ENCODE measurements around the gene VASH2.
"Not testable (repeated sequence)": the region's sequence is repeated elsewhere in the genome, so short reads cannot be mapped to it uniquely, and the experiment has no call there.

The VASH2 gene

GRCh38 chr1:213027024-213027423 lies 76.7 kb downstream of the VASH2 start:
- H3K4me1 ChIP-seq (ENCODE audit: control insufficient read depth in 2 of 2, insufficient read depth in 1 of 2, low read depth in 1 of 2, low read length in 2 of 2); H3K9me3 ChIP-seq (replicated peaks in 1 of 2; ENCODE audit: control insufficient read depth in 2 of 2, insufficient read depth in 1 of 2, low read depth in 1 of 2, low read length in 2 of 2); H3K79me1 ChIP-seq (ENCODE audit: low read depth, low read length); H3K4ac ChIP-seq (ENCODE audit: low read length); H4K8ac ChIP-seq (ENCODE audit: low read depth, low read length); H2BK120ac ChIP-seq (ENCODE audit: low read depth, low read length); H3K27ac ChIP-seq (replicated peaks; ENCODE audit: low read length); H3K27me3 ChIP-seq (ENCODE audit: control insufficient read depth in 3 of 3, insufficient read depth in 3 of 3, low read depth in 1 of 3, low read length in 3 of 3); DNase-seq (ENCODE audit: low spot score); H3K18ac ChIP-seq (ENCODE audit: low read length); H2AFZ ChIP-seq (ENCODE audit: low read length); H3K23ac ChIP-seq (ENCODE audit: low read depth, low read length, poor library complexity); H3K4me3 ChIP-seq (ENCODE audit: low read length in 2 of 2); H3K4me2 ChIP-seq (ENCODE audit: insufficient read depth, low read length, poor library complexity, severe bottlenecking); H2BK5ac ChIP-seq (ENCODE audit: low read length); H3K9ac ChIP-seq (ENCODE audit: low read depth, low read length, poor library complexity); H2AK5ac ChIP-seq (ENCODE audit: low read depth, low read length); H2BK15ac ChIP-seq (ENCODE audit: low read length); H3K36me3 ChIP-seq (replicated peaks in 1 of 2; ENCODE audit: control insufficient read depth in 2 of 2, insufficient read depth in 2 of 2, low read length in 2 of 2); H2BK12ac ChIP-seq (ENCODE audit: low read length); H3K14ac ChIP-seq (ENCODE audit: low read length); H4K91ac ChIP-seq (ENCODE audit: low read depth, low read length, poor library complexity): not testable (repeated sequence)
- no CpG with 5 or more reads among the region's 3 CpGs for WGBS, 2 donors (ENCODE audit: extremely low coverage in 2 of 2, insufficient read length in 2 of 2, insufficient replicate concordance in 1 of 2)

DNA sequence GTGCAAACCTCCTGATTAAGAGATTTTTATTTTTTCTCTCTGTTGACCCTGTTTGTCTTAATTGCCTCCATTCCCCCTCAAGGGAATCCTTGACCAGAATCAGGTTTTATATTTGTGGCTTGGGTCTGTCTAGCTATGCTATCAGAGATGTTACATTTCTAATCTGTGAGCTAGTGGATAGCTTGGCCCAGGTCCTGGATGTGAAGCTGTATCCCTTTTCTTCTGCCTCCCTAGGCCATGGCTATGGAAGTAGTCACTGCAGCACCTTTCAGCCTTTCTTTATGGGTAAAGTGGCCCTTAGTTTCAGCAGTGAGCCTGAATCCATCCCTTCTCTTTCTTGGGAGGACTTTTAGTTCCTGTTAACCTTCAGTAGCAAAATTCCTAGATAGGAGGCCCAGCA lies 82.3 kb downstream of the VASH2 start:
- Histone ChIP-seq H3K4ac (ENCODE audit: low read length) (no peak overlapping the region), H2BK15ac (ENCODE audit: low read length) (no peak overlapping the region), H3K9ac (ENCODE audit: low read depth, low read length, poor library complexity) (no peak overlapping the region), H3K79me1 (ENCODE audit: low read depth, low read length) (no peaks in the 10 kb centered on the region), H3K4me3 (ENCODE audit: low read length in 2 of 2) (no peak overlapping the region), H3K36me3 (replicated peaks in 1 of 2; ENCODE audit: control insufficient read depth in 2 of 2, insufficient read depth in 2 of 2, low read length in 2 of 2) (no peaks in the 10 kb centered on the region), H3K27me3 (ENCODE audit: control insufficient read depth in 3 of 3, insufficient read depth in 3 of 3, low read depth in 1 of 3, low read length in 3 of 3) (peaks cover 0 to 7% (median 0%) of the 10 kb centered on the region in 3 experiments), H2BK5ac (ENCODE audit: low read length) (no peak overlapping the region), H3K18ac (ENCODE audit: low read length) (no peak overlapping the region), H3K23ac (ENCODE audit: low read depth, low read length, poor library complexity) (no peak overlapping the region), H2BK120ac (ENCODE audit: low read depth, low read length) (no peak overlapping the region), H3K9me3 (replicated peaks in 1 of 2; ENCODE audit: control insufficient read depth in 2 of 2, insufficient read depth in 1 of 2, low read depth in 1 of 2, low read length in 2 of 2) (no peaks in the 10 kb centered on the region), H2BK12ac (ENCODE audit: low read length) (no peak overlapping the region), H3K4me2 (ENCODE audit: insufficient read depth, low read length, poor library complexity, severe bottlenecking) (no peak overlapping the region), H4K91ac (ENCODE audit: low read depth, low read length, poor library complexity) (no peak overlapping the region), H3K4me1 (ENCODE audit: control insufficient read depth in 2 of 2, insufficient read depth in 1 of 2, low read depth in 1 of 2, low read length in 2 of 2) (no peaks in the 10 kb centered on the region), H4K8ac (ENCODE audit: low read depth, low read length) (no peak overlapping the region), H3K27ac (replicated peaks; ENCODE audit: low read length) (no peak overlapping the region), H2AFZ (ENCODE audit: low read length) (no peak overlapping the region), H2AK5ac (ENCODE audit: low read depth, low read length) (no peak overlapping the region), H3K14ac (ENCODE audit: low read length) (no peak overlapping the region)
- no peak for DNase-seq (ENCODE audit: low spot score)

DNA sequence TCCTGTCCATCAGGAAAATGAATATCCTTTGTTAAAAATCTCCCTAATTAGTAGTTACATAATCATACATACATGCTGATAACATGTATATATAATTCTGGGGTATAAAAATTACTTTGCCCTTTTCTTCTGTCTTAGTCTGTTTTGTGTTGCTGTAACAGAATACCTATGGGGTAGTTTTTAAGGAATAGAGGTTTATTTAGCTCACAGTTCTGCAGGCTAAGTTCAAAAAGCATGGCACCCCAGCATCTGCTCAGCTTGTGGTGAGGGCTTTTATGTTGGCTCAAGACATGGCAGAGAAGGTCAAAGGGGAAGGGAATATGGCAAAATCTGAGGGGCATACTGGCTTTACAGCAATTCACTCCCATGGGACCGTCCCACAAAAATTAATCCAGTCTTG lies 84.4 kb downstream of the VASH2 start:
- no peak overlapping the region for H3K23ac ChIP-seq (ENCODE audit: low read depth, low read length, poor library complexity)
- no peaks in the 10 kb centered on the region for H3K36me3 ChIP-seq (replicated peaks in 1 of 2; ENCODE audit: control insufficient read depth in 2 of 2, insufficient read depth in 2 of 2, low read length in 2 of 2)
- no peak overlapping the region for H3K9ac ChIP-seq (ENCODE audit: low read depth, low read length, poor library complexity)
- WGBS, 2 donors (ENCODE audit: extremely low coverage in 2 of 2, insufficient read length in 2 of 2, insufficient replicate concordance in 1 of 2), result no CpG with 5 or more reads among the region's 1 CpG
- H3K27me3 ChIP-seq (ENCODE audit: control insufficient read depth in 3 of 3, insufficient read depth in 3 of 3, low read depth in 1 of 3, low read length in 3 of 3), result peaks cover 0 to 4% (median 0%) of the 10 kb centered on the region in 3 experiments
- H3K27ac ChIP-seq (replicated peaks; ENCODE audit: low read length), result no peak overlapping the region
- no peak overlapping the region for H4K91ac ChIP-seq (ENCODE audit: low read depth, low read length, poor library complexity)
- no peaks in the 10 kb centered on the region for H3K4me1 ChIP-seq (ENCODE audit: control insufficient read depth in 2 of 2, insufficient read depth in 1 of 2, low read depth in 1 of 2, low read length in 2 of 2)
- no peak overlapping the region for H2BK12ac ChIP-seq (ENCODE audit: low read length)
- H3K18ac ChIP-seq (ENCODE audit: low read length), result no peak overlapping the region
- H2BK120ac ChIP-seq (ENCODE audit: low read depth, low read length), result no peak overlapping the region
- no peak overlapping the region for H3K4ac ChIP-seq (ENCODE audit: low read length)
- H3K79me1 ChIP-seq (ENCODE audit: low read depth, low read length), result no peaks in the 10 kb centered on the region
- no peak overlapping the region for H3K4me3 ChIP-seq (ENCODE audit: low read length in 2 of 2)
- H2AK5ac ChIP-seq (ENCODE audit: low read depth, low read length), result no peak overlapping the region
- no peak overlapping the region for H3K4me2 ChIP-seq (ENCODE audit: insufficient read depth, low read length, poor library complexity, severe bottlenecking)
- no peak overlapping the region for H2BK5ac ChIP-seq (ENCODE audit: low read length)
- H3K14ac ChIP-seq (ENCODE audit: low read length), result no peak overlapping the region
- H2BK15ac ChIP-seq (ENCODE audit: low read length), result no peak overlapping the region
- H4K8ac ChIP-seq (ENCODE audit: low read depth, low read length), result no peak overlapping the region
- H2AFZ ChIP-seq (ENCODE audit: low read length), result no peak overlapping the region
- no peak for DNase-seq (ENCODE audit: low spot score)
- no peaks in the 10 kb centered on the region for H3K9me3 ChIP-seq (replicated peaks in 1 of 2; ENCODE audit: control insufficient read depth in 2 of 2, insufficient read depth in 1 of 2, low read depth in 1 of 2, low read length in 2 of 2)

- Histone ChIP-seq H3K36me3 (replicated peaks in 1 of 2; ENCODE audit: control insufficient read depth in 2 of 2, insufficient read depth in 2 of 2, low read length in 2 of 2) (no peaks in the 10 kb centered on the region), H3K14ac (ENCODE audit: low read length) (no peak overlapping the region), H3K27me3 (ENCODE audit: control insufficient read depth in 3 of 3, insufficient read depth in 3 of 3, low read depth in 1 of 3, low read length in 3 of 3) (peaks cover 0 to 4% (median 0%) of the 10 kb centered on the region in 3 experiments), H2BK5ac (ENCODE audit: low read length) (no peak overlapping the region), H3K23ac (ENCODE audit: low read depth, low read length, poor library complexity) (no peak overlapping the region), H3K9ac (ENCODE audit: low read depth, low read length, poor library complexity) (no peak overlapping the region), H3K27ac (replicated peaks; ENCODE audit: low read length) (no peak overlapping the region), H4K8ac (ENCODE audit: low read depth, low read length) (no peak overlapping the region), H4K91ac (ENCODE audit: low read depth, low read length, poor library complexity) (no peak overlapping the region), H3K18ac (ENCODE audit: low read length) (no peak overlapping the region), H2AFZ (ENCODE audit: low read length) (no peak overlapping the region), H2BK120ac (ENCODE audit: low read depth, low read length) (no peak overlapping the region), H3K4me1 (ENCODE audit: control insufficient read depth in 2 of 2, insufficient read depth in 1 of 2, low read depth in 1 of 2, low read length in 2 of 2) (no peaks in the 10 kb centered on the region), H3K4me2 (ENCODE audit: insufficient read depth, low read length, poor library complexity, severe bottlenecking) (no peak overlapping the region), H2AK5ac (ENCODE audit: low read depth, low read length) (no peak overlapping the region), H3K79me1 (ENCODE audit: low read depth, low read length) (no peaks in the 10 kb centered on the region), H3K4ac (ENCODE audit: low read length) (no peak overlapping the region), H2BK15ac (ENCODE audit: low read length) (no peak overlapping the region), H2BK12ac (ENCODE audit: low read length) (no peak overlapping the region), H3K4me3 (ENCODE audit: low read length in 2 of 2) (no peak overlapping the region), H3K9me3 (replicated peaks in 1 of 2; ENCODE audit: control insufficient read depth in 2 of 2, insufficient read depth in 1 of 2, low read depth in 1 of 2, low read length in 2 of 2) (no peaks in the 10 kb centered on the region)
- WGBS, 2 donors (ENCODE audit: extremely low coverage in 2 of 2, insufficient read length in 2 of 2, insufficient replicate concordance in 1 of 2), result no CpG with 5 or more reads among the region's 2 CpGs
- DNase-seq (ENCODE audit: low spot score), result no peak
These were observed 85.2 kb downstream of the VASH2 start for GRCh38 chr1:213035573-213035972.

Measured in neuronal stem cell (in vitro differentiated cells).